ENCODE data around the gene UTY.
"Not testable (repeated sequence)": the region's sequence is repeated elsewhere in the genome, so short reads cannot be mapped to it uniquely, and the experiment has no call there.

UTY gene

GRCh38 chrY:13299411-13299810, 180.4 kb downstream of the UTY start:
- DNase-seq (ENCODE audit: low spot score): no peak
- no peak for FAIRE-seq

GRCh38 chrY:13296176-13296890, 183.5 kb downstream of the UTY start:
- DNase-seq (ENCODE audit: low spot score) (no peak), FAIRE-seq (no peak)

- DNase-seq (ENCODE audit: low spot score) (no peak), FAIRE-seq (no peak)
Observed at GRCh38 chrY:13295026-13295425, 184.8 kb downstream of the UTY start.

- no peak for FAIRE-seq
Observed at GRCh38 chrY:13291199-13291598, 188.6 kb downstream of the UTY start.

GRCh38 chrY:13282151-13283054, 197.4 kb downstream of the UTY start:
- FAIRE-seq; DNase-seq (ENCODE audit: low spot score): not testable (repeated sequence)

More at GRCh38 chrY:13291199-13291598, 188.6 kb downstream of the UTY start:
- no peak for DNase-seq (ENCODE audit: low spot score)

- DNase-seq (ENCODE audit: low spot score) (no peak), FAIRE-seq (no peak)
Observed at GRCh38 chrY:13279561-13279960, 200.3 kb downstream of the UTY start.

GRCh38 chrY:13271706-13272105, 208.1 kb downstream of the UTY start:
- DNase-seq (ENCODE audit: low spot score) (no peak), FAIRE-seq (no peak)

GRCh38 chrY:13253941-13254440, 225.8 kb downstream of the UTY start:
- not testable (repeated sequence) for FAIRE-seq; DNase-seq (ENCODE audit: low spot score)

- no peak for DNase-seq (ENCODE audit: low spot score)
- no peak for FAIRE-seq
Observed at GRCh38 chrY:13250421-13250820, 229.4 kb downstream of the UTY start.

- FAIRE-seq (no peak), DNase-seq (ENCODE audit: low spot score) (no peak)
Observed at GRCh38 chrY:13243716-13244115, 236.1 kb downstream of the UTY start.

GRCh38 chrY:13233901-13234300, 245.9 kb downstream of the UTY start:
- DNase-seq (ENCODE audit: low spot score): no peak
- no peak for FAIRE-seq

- FAIRE-seq: no peak
- no peak for DNase-seq (ENCODE audit: low spot score)
Observed at GRCh38 chrY:13233118-13233517, 246.7 kb downstream of the UTY start.

- FAIRE-seq (no peak), DNase-seq (ENCODE audit: low spot score) (no peak)
Observed at GRCh38 chrY:13227354-13227953, 252.4 kb downstream of the UTY start.

- FAIRE-seq: no peak
- no peak for DNase-seq (ENCODE audit: low spot score)
Observed at GRCh38 chrY:13210961-13211646, 268.7 kb downstream of the UTY start.

GRCh38 chrY:13205214-13205613, 274.6 kb downstream of the UTY start:
- no peak for DNase-seq (ENCODE audit: low spot score)
- no peak for FAIRE-seq
